ENCODE results near the gene DNAH1.

DNA sequence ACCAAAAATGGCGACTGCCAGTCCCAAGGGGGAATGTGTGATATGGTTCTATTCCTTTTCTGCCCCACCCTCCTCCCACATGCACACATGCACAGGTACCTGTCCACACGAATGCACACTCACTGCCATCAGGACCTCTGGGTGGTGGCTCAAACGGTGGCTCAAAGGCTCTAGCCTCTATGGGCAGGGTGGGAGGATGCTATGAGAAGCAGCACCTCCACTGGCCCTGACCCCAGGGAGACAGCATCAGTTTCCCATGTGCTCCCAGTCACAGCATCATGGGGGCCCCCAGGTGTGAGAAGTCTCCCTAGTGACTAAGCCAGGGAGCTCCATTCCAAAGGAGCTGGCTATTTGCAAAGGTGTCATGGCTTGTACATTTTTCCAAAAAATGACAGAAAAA lies 112.9 kb downstream of the DNAH1 start:
- TF ChIP-seq TCF7L2 (IDR thresholded peaks at IDR 0.05; ENCODE audit: borderline replicate concordance, extremely low read depth, insufficient read depth, insufficient read length), result no peak
- no peak for TF ChIP-seq POLR2A (IDR thresholded peaks at IDR 0.05; ENCODE audit: borderline replicate concordance, extremely low read depth, insufficient read depth, insufficient read length)
- TF ChIP-seq CTCF (IDR thresholded peaks at IDR 0.05 in 2 of 3, conservative IDR thresholded peaks at IDR 0.05 in 1 of 3; ENCODE audit: borderline replicate concordance in 1 of 3, insufficient read depth in 1 of 3, low read depth in 2 of 3, low read length in 2 of 3), result no peak
- no peak for TF ChIP-seq REST (IDR thresholded peaks at IDR 0.05; ENCODE audit: low read depth)
- no peak for TF ChIP-seq SRF (IDR thresholded peaks at IDR 0.05; ENCODE audit: low read depth)
- TF ChIP-seq RAD21 (IDR thresholded peaks at IDR 0.05; ENCODE audit: low read depth), result no peak
